Fibroblast of villous mesenchyme (primary cell): ENCODE data around the gene PTCHD1. TPM values are rescaled to one million over a fixed set of nuclear protein-coding genes. Genes with fewer than 3 reads are reported as not detected.

Experiments
- DNase-seq: peaks from one replicate; pipeline ENCODE4 v3.0.0-alpha.2; 2010; ENCODE audit warnings: low read depth
- H3K4me3 ChIP-seq: 2 replicates; pipeline ENCODE4 v1.5.1; 2011; ENCODE audit warnings: low read depth, mild to moderate bottlenecking, low read length
- total RNA-seq: library from RNA; depleted of rRNA; stranded (reverse); fragments of >200 nt; gene quantifications from 2 replicates; pipeline ENCODE4 v1.2.3, GENCODE V29; 2012
- TF ChIP-seq, protein P1 (sequence below): IDR thresholded peaks from 2 replicates; pipeline ENCODE4 v1.5.1; 2012; ENCODE audit warnings: low read depth, mild to moderate bottlenecking, low read length; ENCODE audit not compliant: insufficient read depth

Gene PTCHD1
- total RNA-seq, 1 donor, result not detected

DNA sequence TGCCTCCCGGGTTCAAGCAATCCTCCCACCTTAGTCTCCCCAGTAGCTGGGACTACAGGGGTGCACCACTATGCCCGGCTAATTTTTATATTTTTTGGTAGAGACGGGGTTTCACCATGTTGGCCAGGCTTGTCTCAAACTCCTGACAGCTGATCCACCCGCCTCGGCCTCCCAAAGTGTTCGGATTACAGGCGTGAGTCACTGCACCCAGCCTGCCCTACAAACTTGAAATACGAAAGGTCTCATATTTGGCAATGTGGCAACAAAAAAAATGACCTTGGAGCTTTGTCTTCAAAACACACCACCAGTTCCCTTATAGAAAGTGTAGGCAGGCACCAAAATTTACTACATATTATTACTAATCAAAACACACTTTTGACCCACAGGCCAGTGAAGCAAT, 22.9 kb upstream of the PTCHD1 start:
- no peak for DNase-seq
- H3K4me3 ChIP-seq, result no peak overlapping the region
- TF ChIP-seq, protein P1, sequence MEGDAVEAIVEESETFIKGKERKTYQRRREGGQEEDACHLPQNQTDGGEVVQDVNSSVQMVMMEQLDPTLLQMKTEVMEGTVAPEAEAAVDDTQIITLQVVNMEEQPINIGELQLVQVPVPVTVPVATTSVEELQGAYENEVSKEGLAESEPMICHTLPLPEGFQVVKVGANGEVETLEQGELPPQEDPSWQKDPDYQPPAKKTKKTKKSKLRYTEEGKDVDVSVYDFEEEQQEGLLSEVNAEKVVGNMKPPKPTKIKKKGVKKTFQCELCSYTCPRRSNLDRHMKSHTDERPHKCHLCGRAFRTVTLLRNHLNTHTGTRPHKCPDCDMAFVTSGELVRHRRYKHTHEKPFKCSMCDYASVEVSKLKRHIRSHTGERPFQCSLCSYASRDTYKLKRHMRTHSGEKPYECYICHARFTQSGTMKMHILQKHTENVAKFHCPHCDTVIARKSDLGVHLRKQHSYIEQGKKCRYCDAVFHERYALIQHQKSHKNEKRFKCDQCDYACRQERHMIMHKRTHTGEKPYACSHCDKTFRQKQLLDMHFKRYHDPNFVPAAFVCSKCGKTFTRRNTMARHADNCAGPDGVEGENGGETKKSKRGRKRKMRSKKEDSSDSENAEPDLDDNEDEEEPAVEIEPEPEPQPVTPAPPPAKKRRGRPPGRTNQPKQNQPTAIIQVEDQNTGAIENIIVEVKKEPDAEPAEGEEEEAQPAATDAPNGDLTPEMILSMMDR, result no peak

DNA sequence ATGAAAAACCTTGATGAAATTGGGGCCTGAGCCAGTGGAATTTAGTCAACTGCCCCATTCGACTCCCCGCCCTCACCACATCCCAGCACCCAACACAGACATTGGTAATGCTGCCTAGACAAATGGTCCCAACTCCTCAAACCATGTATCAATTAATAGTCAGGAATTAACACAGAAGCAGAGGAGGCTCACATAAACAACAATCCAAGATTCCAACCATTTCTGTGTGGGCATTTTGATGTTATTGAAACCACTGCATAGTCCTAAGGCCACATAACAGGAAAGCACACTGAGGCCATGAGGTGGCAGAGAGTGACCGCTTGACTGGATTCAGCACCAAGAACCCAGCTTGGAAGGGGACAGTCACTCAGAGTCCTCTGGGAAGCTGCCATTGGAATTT, 22.5 kb upstream of the PTCHD1 start:
- TF ChIP-seq, protein P1, result no peak
- no peak for DNase-seq
- no peak overlapping the region for H3K4me3 ChIP-seq

DNA sequence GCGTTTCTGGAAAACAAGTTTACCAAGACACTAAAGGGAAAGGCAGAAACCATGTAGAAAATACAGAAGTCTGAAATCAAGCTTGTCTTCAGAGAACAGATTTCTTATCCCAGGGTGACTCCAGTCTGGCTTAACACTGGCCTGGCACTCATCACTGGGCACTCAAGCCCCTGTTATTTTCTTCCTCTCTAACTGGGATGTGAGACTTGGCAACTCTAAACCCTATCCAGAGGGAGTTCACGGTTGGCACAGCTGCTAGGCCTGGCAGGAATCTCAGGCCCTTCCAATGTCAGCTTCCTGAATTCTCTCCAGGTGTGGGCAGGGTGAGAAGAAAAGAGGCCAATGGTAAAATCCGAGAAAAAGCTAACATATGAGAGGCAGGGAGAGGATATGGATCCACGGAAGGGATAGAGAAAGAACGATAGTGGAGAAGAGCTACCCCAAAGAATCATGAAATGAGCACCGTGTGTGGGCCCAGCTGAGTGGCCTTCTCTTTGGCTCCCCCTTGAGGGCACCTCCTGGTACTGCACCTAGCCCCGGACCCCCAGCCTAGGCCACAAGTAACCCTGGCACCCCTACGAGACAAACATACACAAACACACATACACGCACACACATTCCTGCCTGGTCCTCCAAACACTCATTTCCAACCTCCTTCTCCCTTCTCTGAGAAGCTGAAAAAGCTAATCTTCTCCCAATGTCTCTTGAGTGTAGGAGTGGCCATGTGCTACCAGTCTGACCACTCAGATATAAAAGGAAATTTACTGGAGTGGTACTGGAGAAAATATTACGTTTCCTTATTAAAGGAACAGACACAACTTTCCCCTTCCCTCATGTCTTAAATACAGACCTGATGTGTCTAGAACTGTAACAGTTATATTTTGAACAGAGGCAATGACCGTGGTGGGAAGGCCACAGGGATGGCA, 16.6 kb upstream of the PTCHD1 start:
- no peak for DNase-seq
- no peak overlapping the region for H3K4me3 ChIP-seq
- TF ChIP-seq, protein P1, result peak; percentile 60

DNA sequence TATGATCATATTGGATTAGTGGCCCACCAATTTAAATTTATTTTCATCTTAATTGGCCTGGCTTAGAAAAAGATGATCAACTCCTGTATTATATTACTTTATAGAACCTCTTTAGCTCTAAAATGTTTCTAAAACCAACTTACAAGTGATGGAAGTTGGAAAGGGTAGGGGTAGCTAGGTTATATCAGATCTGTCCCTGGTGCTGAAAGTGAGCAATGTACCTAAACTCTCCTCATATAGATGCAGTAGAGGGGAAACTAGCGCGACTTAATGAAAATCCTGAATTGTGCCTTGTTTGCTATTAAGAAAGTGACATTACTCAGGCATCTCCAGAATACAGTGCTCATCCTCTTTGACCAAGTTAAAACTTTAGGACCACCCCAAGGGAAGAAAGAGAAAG, 7.5 kb upstream of the PTCHD1 start:
- DNase-seq, result no peak
- no peak overlapping the region for H3K4me3 ChIP-seq
- TF ChIP-seq, protein P1, result no peak

DNA sequence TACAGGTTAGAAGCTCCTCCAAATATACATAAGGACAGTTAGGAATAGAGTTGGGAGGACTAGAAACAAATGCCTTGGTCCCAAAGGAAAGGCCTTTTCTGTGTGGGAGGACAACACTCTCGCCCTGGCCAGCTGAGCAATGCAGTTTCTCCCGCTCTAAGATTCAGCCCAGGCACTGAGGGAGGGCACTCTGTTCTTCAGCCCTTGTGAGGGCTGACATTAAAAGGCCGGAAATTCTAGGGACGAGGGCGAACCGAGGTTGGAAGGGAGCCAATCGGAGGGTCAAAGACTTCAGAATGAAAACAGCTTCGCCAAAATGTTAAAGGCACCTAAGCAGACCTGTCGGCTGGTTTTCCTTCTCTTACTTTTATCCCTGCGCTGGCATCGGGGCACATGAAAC, 2.9 kb upstream of the PTCHD1 start:
- H3K4me3 ChIP-seq, result no peak overlapping the region
- TF ChIP-seq, protein P1, result no peak
- DNase-seq, result no peak

DNA sequence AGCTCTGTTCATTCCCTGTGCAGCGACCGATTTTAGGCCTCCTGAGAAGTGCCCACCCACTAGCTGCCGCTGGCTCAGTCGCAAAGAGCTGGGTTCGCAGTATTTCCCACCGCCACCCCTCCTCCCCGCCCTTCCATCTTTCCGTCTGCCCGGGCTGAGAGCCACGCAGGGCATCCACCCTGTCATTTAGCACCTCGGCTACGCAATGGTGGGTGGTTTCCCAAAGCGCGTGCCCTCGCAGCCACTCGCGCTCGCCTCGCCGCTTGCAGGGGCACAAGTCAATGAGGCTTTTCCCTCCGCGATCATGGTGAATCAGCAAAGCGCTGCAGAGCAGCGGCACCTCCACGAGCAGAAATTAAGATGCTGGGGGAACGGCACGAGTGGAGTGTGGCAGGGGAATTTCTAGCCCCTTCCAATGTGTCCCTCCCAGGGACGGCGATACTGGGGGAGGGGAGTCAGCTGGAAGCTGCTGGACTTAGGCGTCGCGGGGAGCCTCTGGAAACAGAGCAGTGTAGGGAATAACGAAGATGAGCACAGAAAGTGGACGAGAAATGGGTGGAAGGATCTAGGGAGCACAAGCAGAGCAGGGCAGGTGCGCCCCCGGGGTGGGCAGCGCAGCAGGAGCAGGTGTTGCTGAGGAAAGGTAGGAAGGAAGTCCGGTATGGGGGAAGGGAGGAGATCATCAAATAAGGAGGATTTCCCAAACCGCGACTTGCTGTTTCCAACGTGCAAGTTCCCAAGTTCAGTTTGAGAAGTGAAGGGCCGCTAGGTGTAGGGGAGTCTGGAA, 2.4 kb upstream of the PTCHD1 start:
- DNase-seq, result no peak
- H3K4me3 ChIP-seq, result no peak overlapping the region
- TF ChIP-seq, protein P1, result no peak
